Uterus (tissue), 4 donors: ENCODE data around the gene MICALL1. TPM values are rescaled to one million over a fixed set of nuclear protein-coding genes. Genes with fewer than 3 reads are reported as not detected.

Experiments used
- DNase-seq, 2 donors: peaks; one replicate each; pipeline ENCODE4 v3.0.0-alpha.2; 2019 to 2020
- H3K27ac ChIP-seq, 2 donors: fragments of 200-600 bp; sonication (generic); 1 replicate in 1 of 2; 2 replicates in 1 of 2; pipeline ENCODE4 v1.5.1; 2016 to 2018
- H3K27me3 ChIP-seq, 2 donors: fragments of 200-600 bp; sonication (generic); one replicate each; pipeline ENCODE4 v1.5.1; 2018 to 2019; ENCODE audit warnings: control low read depth in 1 of 2
- H3K36me3 ChIP-seq, 2 donors: fragments of 200-600 bp; sonication (generic); one replicate each; pipeline ENCODE4 v1.5.1; 2019; ENCODE audit warnings: control low read depth in 1 of 2
- H3K4me1 ChIP-seq, 2 donors: fragments of 200-600 bp; sonication (generic); one replicate each; pipeline ENCODE4 v1.5.1; 2018 to 2019; ENCODE audit warnings: control low read depth in 1 of 2
- H3K4me3 ChIP-seq, 2 donors: fragments of 200-600 bp; sonication (generic); 1 replicate in 1 of 2; 2 replicates in 1 of 2; pipeline ENCODE4 v1.5.1; 2018 to 2019; ENCODE audit warnings: mild to moderate bottlenecking in 1 of 2
- H3K9me3 ChIP-seq, 2 donors: fragments of 200-600 bp; sonication (generic); one replicate each; pipeline ENCODE4 v1.5.1; 2019; ENCODE audit warnings: control low read depth in 1 of 2
- POLR2A ChIP-seq, 2 donors: fragments of 450-650 bp; IDR thresholded peaks; one replicate each; pipeline ENCODE4 v1.6.1; 2016; ENCODE audit warnings: antibody characterized with exemption in 2 of 2, mild to moderate bottlenecking in 1 of 2, moderate library complexity in 1 of 2
- intact Hi-C: fragments of 100-400 bp; cut with DNase I; formaldehyde crosslinking; loops from one replicate; pipeline ENCODE4 v1.15.1; 2023; ENCODE audit warnings: low total_unique reads
- total RNA-seq, 4 donors: library from RNA; depleted of rRNA in 3 of 4; stranded (reverse); fragments of >200 nt in 3 of 4; gene quantifications; one replicate each; pipeline versions ENCODE4 v1.1.0 to v1.2.4, GENCODE V29; 2014 to 2023
- TF ChIP-seq, protein P1 (sequence below), 4 experiments: fragments of 200-600 bp in 2 of 4; fragments of 450-650 bp in 2 of 4; sonication (generic) in 2 of 4; IDR thresholded peaks; one replicate each; pipeline ENCODE4 v1.5.1; 2016 to 2019; ENCODE audit warnings: antibody characterized with exemption in 4 of 4, mild to moderate bottlenecking in 2 of 4, moderate library complexity in 1 of 4
- donor health status: DM: yes; HTN: yes; CAD: no.

The MICALL1 gene, protein sequence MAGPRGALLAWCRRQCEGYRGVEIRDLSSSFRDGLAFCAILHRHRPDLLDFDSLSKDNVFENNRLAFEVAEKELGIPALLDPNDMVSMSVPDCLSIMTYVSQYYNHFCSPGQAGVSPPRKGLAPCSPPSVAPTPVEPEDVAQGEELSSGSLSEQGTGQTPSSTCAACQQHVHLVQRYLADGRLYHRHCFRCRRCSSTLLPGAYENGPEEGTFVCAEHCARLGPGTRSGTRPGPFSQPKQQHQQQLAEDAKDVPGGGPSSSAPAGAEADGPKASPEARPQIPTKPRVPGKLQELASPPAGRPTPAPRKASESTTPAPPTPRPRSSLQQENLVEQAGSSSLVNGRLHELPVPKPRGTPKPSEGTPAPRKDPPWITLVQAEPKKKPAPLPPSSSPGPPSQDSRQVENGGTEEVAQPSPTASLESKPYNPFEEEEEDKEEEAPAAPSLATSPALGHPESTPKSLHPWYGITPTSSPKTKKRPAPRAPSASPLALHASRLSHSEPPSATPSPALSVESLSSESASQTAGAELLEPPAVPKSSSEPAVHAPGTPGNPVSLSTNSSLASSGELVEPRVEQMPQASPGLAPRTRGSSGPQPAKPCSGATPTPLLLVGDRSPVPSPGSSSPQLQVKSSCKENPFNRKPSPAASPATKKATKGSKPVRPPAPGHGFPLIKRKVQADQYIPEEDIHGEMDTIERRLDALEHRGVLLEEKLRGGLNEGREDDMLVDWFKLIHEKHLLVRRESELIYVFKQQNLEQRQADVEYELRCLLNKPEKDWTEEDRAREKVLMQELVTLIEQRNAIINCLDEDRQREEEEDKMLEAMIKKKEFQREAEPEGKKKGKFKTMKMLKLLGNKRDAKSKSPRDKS
- total RNA-seq, result 10 to 100 TPM in 3 of 4 donors, 1 to 10 TPM in 1; 7.4 to 96.6 (median 46.6) TPM

DNA sequence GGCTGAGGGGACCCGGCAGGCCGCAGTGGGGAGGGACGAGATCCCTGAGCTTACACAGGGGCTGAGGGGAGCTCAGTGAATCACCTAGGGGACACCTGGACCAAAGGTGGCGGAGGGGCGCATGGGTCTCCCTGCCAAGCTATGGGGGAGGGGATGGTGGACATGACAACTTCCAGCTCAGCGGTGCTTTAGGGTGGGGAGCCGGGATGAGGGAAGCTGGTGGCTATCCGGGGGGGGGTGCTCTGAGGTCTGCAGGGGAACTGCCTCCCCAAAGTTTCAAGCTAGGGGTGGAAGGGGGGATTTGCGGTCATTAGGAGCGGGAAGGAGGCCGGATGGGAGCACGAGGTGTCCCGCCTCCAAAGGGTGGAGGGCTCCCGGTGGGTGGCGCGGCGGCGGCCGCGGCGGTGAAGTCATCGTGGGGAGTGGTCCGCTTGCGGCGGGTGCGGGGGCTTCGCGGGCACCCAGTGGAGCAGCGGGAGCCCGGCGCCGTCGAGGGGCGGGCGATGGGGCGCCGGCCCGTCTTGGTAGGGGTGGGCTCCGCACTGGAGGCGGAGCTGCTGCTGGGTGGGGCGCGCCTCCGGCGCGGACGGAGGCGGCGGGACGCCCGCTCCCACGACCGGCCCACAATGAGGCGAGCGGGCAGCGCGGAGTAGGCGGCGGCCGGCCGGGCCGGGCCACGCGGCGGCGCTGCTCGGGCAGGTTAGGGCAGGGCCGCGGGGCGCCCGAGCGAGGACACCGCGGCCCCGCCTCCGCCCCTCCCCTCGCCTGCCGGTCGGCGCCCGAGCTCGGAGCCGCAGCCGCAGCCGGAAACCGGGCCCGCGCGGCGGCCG is at the start of gene MICALL1:
MICALL1 (plus strand) TSS at position 764 of the 830 bp plus-strand sequence. CDS start 126 bp downstream, outside the sequence.
- Histone ChIP-seq H3K27ac (peak within 1 kb of the TSS; percentile 94 to 98), H3K4me3 (peak within 1 kb of the TSS; percentile 50 to 76), H3K9me3 (no peaks in the 10 kb centered on the region), H3K4me1 (peaks cover 0 to 8% of the 10 kb centered on the region in 2 donors), H3K27me3 (no peaks in the 10 kb centered on the region), H3K36me3 (no peaks in the 10 kb centered on the region)
- peak; percentile 73 to 81 for DNase-seq
- TF ChIP-seq POLR2A (IDR thresholded peaks at IDR 0.05), result peak in 1 of 2 donors; percentile 82
- TF ChIP-seq, protein P1, sequence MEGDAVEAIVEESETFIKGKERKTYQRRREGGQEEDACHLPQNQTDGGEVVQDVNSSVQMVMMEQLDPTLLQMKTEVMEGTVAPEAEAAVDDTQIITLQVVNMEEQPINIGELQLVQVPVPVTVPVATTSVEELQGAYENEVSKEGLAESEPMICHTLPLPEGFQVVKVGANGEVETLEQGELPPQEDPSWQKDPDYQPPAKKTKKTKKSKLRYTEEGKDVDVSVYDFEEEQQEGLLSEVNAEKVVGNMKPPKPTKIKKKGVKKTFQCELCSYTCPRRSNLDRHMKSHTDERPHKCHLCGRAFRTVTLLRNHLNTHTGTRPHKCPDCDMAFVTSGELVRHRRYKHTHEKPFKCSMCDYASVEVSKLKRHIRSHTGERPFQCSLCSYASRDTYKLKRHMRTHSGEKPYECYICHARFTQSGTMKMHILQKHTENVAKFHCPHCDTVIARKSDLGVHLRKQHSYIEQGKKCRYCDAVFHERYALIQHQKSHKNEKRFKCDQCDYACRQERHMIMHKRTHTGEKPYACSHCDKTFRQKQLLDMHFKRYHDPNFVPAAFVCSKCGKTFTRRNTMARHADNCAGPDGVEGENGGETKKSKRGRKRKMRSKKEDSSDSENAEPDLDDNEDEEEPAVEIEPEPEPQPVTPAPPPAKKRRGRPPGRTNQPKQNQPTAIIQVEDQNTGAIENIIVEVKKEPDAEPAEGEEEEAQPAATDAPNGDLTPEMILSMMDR (IDR thresholded peaks at IDR 0.05), result peak in 3 of 4 experiments; percentile 46 to 68 (median 62)
- intact Hi-C loops, result no loop called here

DNA sequence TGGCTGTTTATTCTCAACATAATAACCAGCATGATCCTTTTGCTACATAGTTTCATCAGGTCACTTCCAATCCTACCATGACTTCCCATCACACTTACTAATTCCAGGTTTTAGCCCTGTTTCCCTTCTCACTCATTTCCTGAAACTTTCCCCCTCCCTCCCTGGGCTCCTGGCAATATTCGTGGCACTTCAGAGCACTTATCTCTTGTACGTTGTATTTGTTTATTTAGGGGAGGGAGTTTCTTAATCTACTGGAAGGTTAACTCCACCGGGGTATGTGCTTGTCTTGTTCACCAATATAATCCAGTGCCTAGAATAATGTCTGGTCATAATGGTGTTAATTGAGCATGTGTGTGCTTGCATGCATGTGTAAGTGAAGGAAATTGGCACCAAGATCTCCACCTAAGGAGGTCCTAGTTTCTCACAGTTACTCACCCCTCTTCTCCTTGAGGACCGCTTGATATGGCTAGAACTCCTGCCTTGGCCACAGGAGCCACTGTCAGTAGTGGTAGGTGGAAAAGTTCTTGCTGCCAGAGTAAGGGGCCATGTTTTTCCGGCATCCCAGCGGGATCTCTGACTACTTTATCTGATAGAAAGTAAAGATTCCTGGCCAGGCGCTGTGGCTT is 45.2 kb upstream of the MICALL1 start:
- TF ChIP-seq, protein P1 (IDR thresholded peaks at IDR 0.05), result no peak
- TF ChIP-seq POLR2A (IDR thresholded peaks at IDR 0.05), result no peak
- Histone ChIP-seq H3K9me3 (no peaks in the 10 kb centered on the region), H3K27ac (no peak overlapping the region), H3K4me1 (no peaks in the 10 kb centered on the region), H3K4me3 (no peak overlapping the region), H3K27me3 (no peaks in the 10 kb centered on the region), H3K36me3 (no peaks in the 10 kb centered on the region)
- intact Hi-C loops, result no loop called here
- DNase-seq, result no peak

DNA sequence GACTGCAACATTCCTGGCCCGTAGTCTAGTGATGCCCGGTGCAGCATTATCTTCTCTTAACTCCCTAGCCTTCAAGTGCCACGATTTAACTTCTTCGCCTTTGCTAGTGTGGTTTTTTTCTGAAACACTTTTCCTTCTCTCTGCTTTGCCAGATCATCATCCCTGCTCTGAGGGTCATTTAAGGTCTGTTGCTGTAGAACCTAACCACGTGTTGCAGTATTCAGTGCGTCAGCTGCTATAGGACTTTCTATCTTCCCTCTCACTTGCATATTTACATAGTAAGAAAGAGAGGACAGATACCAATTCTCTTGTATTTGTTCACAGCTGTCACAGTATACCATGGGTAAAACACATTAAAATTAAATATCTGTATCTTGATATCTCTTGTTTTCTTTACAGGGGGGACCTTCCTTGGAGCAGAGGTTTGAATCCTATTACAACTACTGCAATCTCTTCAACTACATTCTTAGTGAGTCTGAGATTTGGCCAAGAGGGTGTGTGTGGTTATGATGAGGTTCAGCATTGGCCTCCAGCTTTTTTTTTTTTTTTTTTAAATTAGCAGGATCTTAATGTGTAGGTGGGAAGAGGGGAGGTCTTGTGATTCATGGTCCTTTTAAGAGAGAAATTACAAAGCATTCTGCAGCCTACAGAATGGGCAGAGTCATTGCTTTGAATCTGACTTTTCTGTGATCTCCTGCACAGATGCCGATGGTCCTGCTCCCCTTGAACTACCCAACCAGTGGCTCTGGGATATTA is 43.3 kb upstream of the MICALL1 start:
- Histone ChIP-seq H3K4me1 (no peaks in the 10 kb centered on the region), H3K27ac (no peak overlapping the region), H3K27me3 (no peaks in the 10 kb centered on the region), H3K36me3 (no peaks in the 10 kb centered on the region), H3K9me3 (no peaks in the 10 kb centered on the region), H3K4me3 (no peak overlapping the region)
- intact Hi-C loops, result no loop called here
- DNase-seq, result no peak
- TF ChIP-seq POLR2A (IDR thresholded peaks at IDR 0.05), result no peak
- TF ChIP-seq, protein P1 (IDR thresholded peaks at IDR 0.05), result no peak

DNA sequence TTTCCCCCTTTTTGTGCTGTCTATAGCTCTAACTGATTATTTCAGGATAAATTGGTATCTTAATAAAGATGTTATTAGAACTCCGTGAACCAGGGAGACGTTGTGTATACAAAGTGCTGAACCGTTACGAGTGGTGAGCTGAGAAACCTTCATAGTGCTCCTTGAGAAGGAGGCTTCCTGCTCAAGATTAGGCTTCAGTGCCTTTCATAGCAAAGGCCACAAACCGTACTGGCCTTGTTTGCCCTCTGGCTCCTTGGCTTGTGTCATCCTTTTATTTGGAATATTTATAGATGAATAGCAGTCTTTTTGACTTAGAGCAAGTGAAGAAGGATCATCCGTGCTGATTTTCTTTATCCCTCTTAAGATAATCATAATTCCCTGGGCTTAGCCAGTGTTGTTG is 40.6 kb upstream of the MICALL1 start:
- DNase-seq, result no peak
- intact Hi-C loops, result loop anchor here (2.0 kb wide), 1 partner anchor 49 kb away; no protein-coding TSS in a partner anchor
- Histone ChIP-seq H3K27ac (no peak overlapping the region), H3K36me3 (no peaks in the 10 kb centered on the region), H3K9me3 (no peaks in the 10 kb centered on the region), H3K4me1 (no peaks in the 10 kb centered on the region), H3K4me3 (no peak overlapping the region), H3K27me3 (no peaks in the 10 kb centered on the region)
- TF ChIP-seq, protein P1 (IDR thresholded peaks at IDR 0.05), result no peak
- no peak for TF ChIP-seq POLR2A (IDR thresholded peaks at IDR 0.05)
